Subcutaneous abdominal adipose tissue (tissue), 5 donors: ENCODE results near the gene HARS1.
"Not testable (repeated sequence)": the region's sequence is repeated elsewhere in the genome, so short reads cannot be mapped to it uniquely, and the experiment has no call there.

Experiments used
- H3K27ac ChIP-seq: one replicate; pipeline ENCODE4 v1.7.0; 2013; ENCODE audit warnings: low read depth, mild to moderate bottlenecking, inconsistent platforms, low read length, moderate library complexity
- H3K27me3 ChIP-seq, 5 donors: one replicate each; pipeline ENCODE4 v1.7.0; 2013; ENCODE audit warnings: low read length in 5 of 5, inconsistent platforms in 1 of 5; ENCODE audit not compliant: control insufficient read depth in 5 of 5, insufficient read depth in 4 of 5
- H3K36me3 ChIP-seq, 5 donors: one replicate each; pipeline ENCODE4 v1.7.0; 2013; ENCODE audit warnings: low read length in 5 of 5; ENCODE audit not compliant: control insufficient read depth in 5 of 5, insufficient read depth in 5 of 5
- H3K4me1 ChIP-seq, 5 donors: one replicate each; pipeline ENCODE4 v1.7.0; 2013; ENCODE audit warnings: low read length in 5 of 5, mild to moderate bottlenecking in 3 of 5, moderate library complexity in 1 of 5; ENCODE audit not compliant: control insufficient read depth in 5 of 5, insufficient read depth in 5 of 5
- H3K4me3 ChIP-seq, 5 donors: one replicate each; pipeline ENCODE4 v1.7.0; 2013; ENCODE audit warnings: low read length in 5 of 5, low read depth in 1 of 5
- H3K9ac ChIP-seq, 5 donors: one replicate each; pipeline ENCODE4 v1.7.0; 2013; ENCODE audit warnings: low read length in 5 of 5, mild to moderate bottlenecking in 4 of 5, moderate library complexity in 3 of 5
- H3K9me3 ChIP-seq, 5 donors: one replicate each; pipeline ENCODE4 v1.7.0; 2013; ENCODE audit warnings: low read length in 5 of 5; ENCODE audit not compliant: control insufficient read depth in 5 of 5
- donor health status: healthy.
- donor health status: healthy.
- donor health status: healthy.
- donor health status: healthy.
- donor health status: healthy.

The HARS1 gene

GRCh38 chr5:140678993-140679392 is 12.2 kb downstream of the HARS1 start:
- Histone ChIP-seq H3K27ac (no peak overlapping the region), H3K4me3 (no peak overlapping the region), H3K36me3 (peaks cover 8 to 80% (median 66%) of the 10 kb centered on the region in 5 donors), H3K4me1 (no peaks in the 10 kb centered on the region), H3K27me3 (no peaks in the 10 kb centered on the region), H3K9me3 (no peaks in the 10 kb centered on the region), H3K9ac (no peak overlapping the region)

- H3K36me3 ChIP-seq: peaks cover 8 to 83% (median 71%) of the 10 kb centered on the region in 5 donors
- no peak overlapping the region for H3K27ac ChIP-seq
These were observed 13.2 kb downstream of the HARS1 start for GRCh38 chr5:140677947-140678346.

GRCh38 chr5:140674629-140675028 is 16.5 kb downstream of the HARS1 start:
- H3K4me3 ChIP-seq: no peak overlapping the region
- H3K9ac ChIP-seq: no peak overlapping the region
- H3K9me3 ChIP-seq: no peaks in the 10 kb centered on the region
- H3K27ac ChIP-seq: no peak overlapping the region
- no peaks in the 10 kb centered on the region for H3K27me3 ChIP-seq
- H3K4me1 ChIP-seq: peaks cover 0 to 9% (median 4%) of the 10 kb centered on the region in 5 donors
- H3K36me3 ChIP-seq: peaks cover 0 to 92% (median 72%) of the 10 kb centered on the region in 5 donors

More at GRCh38 chr5:140677947-140678346, 13.2 kb downstream of the HARS1 start:
- H3K9me3 ChIP-seq: no peaks in the 10 kb centered on the region
- H3K4me1 ChIP-seq: peaks cover 0 to under 1% (median 0%) of the 10 kb centered on the region in 5 donors
- no peak overlapping the region for H3K4me3 ChIP-seq
- H3K27me3 ChIP-seq: no peaks in the 10 kb centered on the region
- H3K9ac ChIP-seq: no peak overlapping the region

GRCh38 chr5:140674211-140674610 is 17.0 kb downstream of the HARS1 start:
- Histone ChIP-seq H3K9me3 (no peaks in the 10 kb centered on the region), H3K9ac (no peak overlapping the region), H3K27me3 (no peaks in the 10 kb centered on the region), H3K36me3 (peaks cover 0 to 92% (median 72%) of the 10 kb centered on the region in 5 donors), H3K27ac (no peak overlapping the region), H3K4me1 (peaks cover 0 to 9% (median 4%) of the 10 kb centered on the region in 5 donors), H3K4me3 (no peak overlapping the region)

GRCh38 chr5:140673187-140673976 is 17.8 kb downstream of the HARS1 start, which contains the start of gene DND1:
DND1 (minus strand) TSS chr5:140673576; CDS start chr5:140673542, 34 bp downstream.
- H3K27me3 ChIP-seq: no peaks in the 10 kb centered on the region
- no peak within 1 kb of the TSS for H3K27ac ChIP-seq
- no peak within 1 kb of the TSS for H3K9ac ChIP-seq
- H3K4me1 ChIP-seq: peaks cover 0 to 9% (median 4%) of the 10 kb centered on the region in 5 donors
- H3K9me3 ChIP-seq: no peaks in the 10 kb centered on the region
- peak within 1 kb of the TSS in 3 of 5 donors; percentile 16 to 39 (median 22) for H3K4me3 ChIP-seq
- H3K36me3 ChIP-seq: peaks cover 0 to 94% (median 74%) of the 10 kb centered on the region in 5 donors

- Histone ChIP-seq H3K9me3 (no peaks in the 10 kb centered on the region), H3K4me1 (peaks cover 0 to 9% (median 4%) of the 10 kb centered on the region in 5 donors), H3K4me3 (peak overlapping the region in 3 of 5 donors; percentile 16 to 39 (median 22)), H3K36me3 (peaks cover 0 to 97% (median 76%) of the 10 kb centered on the region in 5 donors), H3K27ac (no peak overlapping the region), H3K27me3 (no peaks in the 10 kb centered on the region), H3K9ac (no peak overlapping the region)
These were observed 18.5 kb downstream of the HARS1 start for GRCh38 chr5:140672455-140673186.

GRCh38 chr5:140671472-140672125 is 19.6 kb downstream of the HARS1 start:
- peaks cover 0 to 95% (median 68%) of the 10 kb centered on the region in 5 donors for H3K36me3 ChIP-seq

GRCh38 chr5:140671035-140671434 is 20.1 kb downstream of the HARS1 start:
- H3K36me3 ChIP-seq: peaks cover 0 to 89% (median 63%) of the 10 kb centered on the region in 5 donors
- H3K27ac ChIP-seq, H3K9ac ChIP-seq, H3K9me3 ChIP-seq, H3K27me3 ChIP-seq, H3K4me3 ChIP-seq: not testable (repeated sequence)
- H3K4me1 ChIP-seq: peaks cover 0 to 13% (median 9%) of the 10 kb centered on the region in 5 donors

More at GRCh38 chr5:140671472-140672125, 19.6 kb downstream of the HARS1 start:
- H3K27me3 ChIP-seq: no peaks in the 10 kb centered on the region
- H3K9me3 ChIP-seq: no peaks in the 10 kb centered on the region
- no peak overlapping the region for H3K9ac ChIP-seq
- peaks cover 0 to 9% (median 6%) of the 10 kb centered on the region in 5 donors for H3K4me1 ChIP-seq
- H3K27ac ChIP-seq: no peak overlapping the region
- H3K4me3 ChIP-seq: no peak overlapping the region

- Histone ChIP-seq H3K4me3 (peak within 1 kb of the TSS; percentile 85 to 96 (median 92)), H3K4me1 (peaks cover 4 to 29% (median 21%) of the 10 kb centered on the region in 5 donors), H3K9ac (peak within 1 kb of the TSS; percentile 70 to 99 (median 87)), H3K9me3 (no peaks in the 10 kb centered on the region), H3K27ac (peak within 1 kb of the TSS; percentile 92), H3K36me3 (peaks cover 20 to 65% (median 56%) of the 10 kb centered on the region in 5 donors), H3K27me3 (no peaks in the 10 kb centered on the region)
These were observed 26.6 kb downstream of the HARS1 start, which contains the start of gene WDR55 for GRCh38 chr5:140664359-140665119. WDR55 (plus strand) TSS chr5:140664904; CDS start chr5:140664913, 9 bp downstream.
